Measurements from ENCODE around the gene GBA2. TPM values are rescaled to one million over a fixed set of nuclear protein-coding genes. Genes with fewer than 3 reads are reported as not detected.

GBA2 gene
- total and polyA plus RNA-seq, 3 donors from 2014 or later: 51.3 to 77.1 (median 66.5) TPM

DNA sequence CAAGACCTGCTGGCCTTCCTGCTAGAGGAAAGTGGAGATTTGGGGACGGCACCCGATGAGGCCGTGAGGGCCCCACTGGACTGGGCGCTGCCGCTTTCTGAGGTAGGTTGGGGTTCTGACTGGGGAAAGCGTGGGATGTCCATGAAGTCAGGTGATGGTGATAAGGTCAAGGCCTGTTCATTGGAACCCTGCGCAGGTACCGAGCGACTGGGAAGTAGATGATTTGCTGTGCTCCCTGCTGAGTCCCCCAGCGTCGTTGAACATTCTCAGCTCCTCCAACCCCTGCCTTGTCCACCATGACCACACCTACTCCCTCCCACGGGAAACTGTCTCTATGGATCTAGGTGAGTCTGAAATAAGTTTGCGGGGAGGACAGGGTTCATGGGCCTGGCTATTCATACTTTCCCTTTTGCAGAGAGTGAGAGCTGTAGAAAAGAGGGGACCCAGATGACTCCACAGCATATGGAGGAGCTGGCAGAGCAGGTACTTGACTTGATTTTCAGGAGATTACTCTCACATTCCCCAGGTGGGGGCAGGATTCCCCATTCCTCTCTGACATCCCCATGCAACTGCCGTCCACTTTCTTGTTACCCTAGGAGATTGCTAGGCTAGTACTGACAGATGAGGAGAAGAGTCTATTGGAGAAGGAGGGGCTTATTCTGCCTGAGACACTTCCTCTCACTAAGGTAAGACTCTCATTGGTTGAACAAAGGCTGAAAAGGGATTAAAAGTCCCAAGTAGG, 16.1 kb downstream of the GBA2 start:
- intact Hi-C loops (cut with DNase I; ENCODE audit: low total_unique reads): loop anchor here (10.0 kb wide), 1 partner anchor 82 kb away; the partner anchor contains the start of genes HINT2 and SPAG8
- DNase-seq: peak; percentile 38

GRCh38 chr9:35732185-35732799, 16.7 kb downstream of the GBA2 start, which contains the start of the genes CREB3 and TLN1:
CREB3 (plus strand) TSS chr9:35732666; CDS start chr9:35732773, 107 bp downstream.
TLN1 (minus strand) TSS chr9:35732195; CDS start chr9:35725694, 6,501 bp downstream.
- peak; percentile 61 for TF ChIP-seq POLR2A (IDR thresholded peaks at IDR 0.05)
- TF ChIP-seq, protein P1, sequence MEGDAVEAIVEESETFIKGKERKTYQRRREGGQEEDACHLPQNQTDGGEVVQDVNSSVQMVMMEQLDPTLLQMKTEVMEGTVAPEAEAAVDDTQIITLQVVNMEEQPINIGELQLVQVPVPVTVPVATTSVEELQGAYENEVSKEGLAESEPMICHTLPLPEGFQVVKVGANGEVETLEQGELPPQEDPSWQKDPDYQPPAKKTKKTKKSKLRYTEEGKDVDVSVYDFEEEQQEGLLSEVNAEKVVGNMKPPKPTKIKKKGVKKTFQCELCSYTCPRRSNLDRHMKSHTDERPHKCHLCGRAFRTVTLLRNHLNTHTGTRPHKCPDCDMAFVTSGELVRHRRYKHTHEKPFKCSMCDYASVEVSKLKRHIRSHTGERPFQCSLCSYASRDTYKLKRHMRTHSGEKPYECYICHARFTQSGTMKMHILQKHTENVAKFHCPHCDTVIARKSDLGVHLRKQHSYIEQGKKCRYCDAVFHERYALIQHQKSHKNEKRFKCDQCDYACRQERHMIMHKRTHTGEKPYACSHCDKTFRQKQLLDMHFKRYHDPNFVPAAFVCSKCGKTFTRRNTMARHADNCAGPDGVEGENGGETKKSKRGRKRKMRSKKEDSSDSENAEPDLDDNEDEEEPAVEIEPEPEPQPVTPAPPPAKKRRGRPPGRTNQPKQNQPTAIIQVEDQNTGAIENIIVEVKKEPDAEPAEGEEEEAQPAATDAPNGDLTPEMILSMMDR (IDR thresholded peaks at IDR 0.05): peak in 1 of 3 experiments; percentile 13
- peaks cover 51% of the 10 kb centered on the region for H3K4me1 ChIP-seq
- no peaks in the 10 kb centered on the region for H3K27me3 ChIP-seq
- H3K4me3 ChIP-seq: peak within 1 kb of the TSS; percentile 70 to 95
- peak within 1 kb of the TSS; percentile 71 to 97 for H3K27ac ChIP-seq
- no peaks in the 10 kb centered on the region for H3K9me3 ChIP-seq
- intact Hi-C loops (cut with DNase I; ENCODE audit: low total_unique reads): loop anchor here (10.0 kb wide), 1 partner anchor 83 kb away; the partner anchor contains the start of genes HINT2 and SPAG8
- whole genome bisulfite sequencing, 2 donors: 0% methylated on average over 5 to 35 of the region's 49 CpGs
- H3K36me3 ChIP-seq (ENCODE audit: low read depth, missing control alignments): no peaks in the 10 kb centered on the region
- peak; percentile 98 for DNase-seq

More for the DNA sequence above, 16.1 kb downstream of the GBA2 start:
- peak overlapping the region; percentile 71 to 97 for H3K27ac ChIP-seq
- 1% methylated on average over 14 of the region's 14 CpGs for WGBS, 2 donors
- no peaks in the 10 kb centered on the region for H3K27me3 ChIP-seq
- H3K4me1 ChIP-seq: peaks cover 45% of the 10 kb centered on the region
- TF ChIP-seq, protein P1 (IDR thresholded peaks at IDR 0.05): no peak
- no peak for TF ChIP-seq POLR2A (IDR thresholded peaks at IDR 0.05)
- peak overlapping the region; percentile 70 to 95 for H3K4me3 ChIP-seq
- no peaks in the 10 kb centered on the region for H3K36me3 ChIP-seq (ENCODE audit: low read depth, missing control alignments)
- no peaks in the 10 kb centered on the region for H3K9me3 ChIP-seq

DNA sequence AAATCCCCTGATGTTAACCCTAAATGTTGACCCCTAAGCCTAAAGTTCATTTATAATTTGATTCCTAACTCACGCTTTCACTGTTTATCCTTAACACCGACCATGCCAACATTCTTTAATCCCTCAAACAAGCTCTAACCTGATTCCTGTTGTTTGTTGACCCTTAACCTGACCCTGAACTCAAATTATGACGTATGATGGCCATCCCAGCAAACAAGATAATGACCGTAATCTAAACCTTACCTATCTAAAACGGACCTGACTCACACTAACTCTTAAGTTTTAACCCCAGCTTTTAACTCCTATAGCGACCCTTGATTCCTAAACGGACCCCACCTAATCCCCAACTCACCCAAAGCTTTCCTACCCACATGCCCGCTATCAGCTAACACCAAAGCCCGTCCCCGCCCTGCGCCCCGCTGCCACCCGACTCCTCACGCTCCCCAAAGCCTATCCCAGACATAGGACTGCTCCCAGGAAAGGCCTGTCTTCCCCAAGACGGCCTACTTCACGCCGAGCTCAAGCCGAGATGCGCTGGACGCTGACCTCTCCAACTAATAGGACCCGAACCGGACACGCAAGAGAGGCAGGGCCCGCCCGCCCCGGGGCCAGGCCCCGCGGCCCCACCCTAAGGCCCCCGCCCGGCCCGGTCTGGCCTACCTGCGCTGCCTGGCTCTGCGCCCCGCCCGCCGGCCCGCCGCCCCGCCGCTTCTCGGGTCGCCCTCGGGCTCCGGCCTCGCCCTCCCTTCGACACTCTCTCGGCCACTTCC, 17.4 kb downstream of the GBA2 start:
- Histone ChIP-seq H3K9me3 (no peaks in the 10 kb centered on the region), H3K4me3 (peak overlapping the region; percentile 70 to 95), H3K36me3 (ENCODE audit: low read depth, missing control alignments) (no peaks in the 10 kb centered on the region), H3K27me3 (no peaks in the 10 kb centered on the region), H3K27ac (peak overlapping the region; percentile 71 to 97), H3K4me1 (peaks cover 58% of the 10 kb centered on the region)
- no peak for DNase-seq
- TF ChIP-seq POLR2A (IDR thresholded peaks at IDR 0.05): no peak
- TF ChIP-seq, protein P1 (IDR thresholded peaks at IDR 0.05): no peak
- intact Hi-C loops (cut with DNase I; ENCODE audit: low total_unique reads): loop anchor here (10.0 kb wide), 1 partner anchor 83 kb away; the partner anchor contains the start of genes HINT2 and SPAG8
- 2 to 3% methylated on average over 14 to 37 of the region's 47 CpGs for WGBS, 2 donors

- DNase-seq: no peak
- intact Hi-C loops (cut with DNase I; ENCODE audit: low total_unique reads): loop anchor here (10.0 kb wide), 1 partner anchor 84 kb away; the partner anchor contains the start of genes HINT2 and SPAG8
- Histone ChIP-seq H3K27ac (peak overlapping the region; percentile 71 to 97), H3K4me3 (no peak overlapping the region), H3K36me3 (ENCODE audit: low read depth, missing control alignments) (no peaks in the 10 kb centered on the region), H3K27me3 (no peaks in the 10 kb centered on the region), H3K4me1 (peaks cover 64% of the 10 kb centered on the region), H3K9me3 (no peaks in the 10 kb centered on the region)
- 61 to 70% methylated on average over 2 of the region's 2 CpGs for WGBS, 2 donors
- TF ChIP-seq, protein P1 (IDR thresholded peaks at IDR 0.05): no peak
- TF ChIP-seq POLR2A (IDR thresholded peaks at IDR 0.05): no peak
Measured at GRCh38 chr9:35730486-35730854, 18.6 kb downstream of the GBA2 start.
